ENCODE measurements around the gene TMEM131L.
"Not testable (repeated sequence)": the region's sequence is repeated elsewhere in the genome, so short reads cannot be mapped to it uniquely, and the experiment has no call there.

TMEM131L gene

GRCh38 chr4:153507310-153508073 lies 41.3 kb downstream of the TMEM131L start:
- no peak overlapping the region for H3K4me3 ChIP-seq
- TF ChIP-seq CTCF (IDR thresholded peaks at IDR 0.05) = no peak
- no peaks in the 10 kb centered on the region for H3K9me3 ChIP-seq
- no peaks in the 10 kb centered on the region for H3K27me3 ChIP-seq
- intact Hi-C loops (cut with DNase I; ENCODE audit: low total_unique reads) = no loop called here
- no peaks in the 10 kb centered on the region for H3K36me3 ChIP-seq
- peak overlapping the region; percentile 64 to 85 for H3K27ac ChIP-seq
- no peak for DNase-seq
- H3K4me1 ChIP-seq = peaks cover 0 to 97% (median 26%) of the 10 kb centered on the region in 4 donors

- H3K36me3 ChIP-seq; intact Hi-C loops (cut with DNase I; ENCODE audit: low total_unique reads); H3K4me3 ChIP-seq; DNase-seq; H3K27me3 ChIP-seq; H3K9me3 ChIP-seq: not testable (repeated sequence)
- peak overlapping the region; percentile 64 to 85 for H3K27ac ChIP-seq
- peaks cover 0 to 97% (median 35%) of the 10 kb centered on the region in 4 donors for H3K4me1 ChIP-seq
Measured at GRCh38 chr4:153509212-153509611, 43.1 kb downstream of the TMEM131L start.

GRCh38 chr4:153509724-153510123 lies 43.6 kb downstream of the TMEM131L start:
- no peaks in the 10 kb centered on the region for H3K36me3 ChIP-seq
- no peaks in the 10 kb centered on the region for H3K9me3 ChIP-seq
- no peak for TF ChIP-seq CTCF (IDR thresholded peaks at IDR 0.05)
- peaks cover 0 to 98% (median 40%) of the 10 kb centered on the region in 4 donors for H3K4me1 ChIP-seq
- no peaks in the 10 kb centered on the region for H3K27me3 ChIP-seq
- DNase-seq = no peak
- no peak overlapping the region for H3K4me3 ChIP-seq
- peak overlapping the region; percentile 64 to 85 for H3K27ac ChIP-seq
- intact Hi-C loops (cut with DNase I; ENCODE audit: low total_unique reads) = no loop called here

GRCh38 chr4:153510252-153511001 lies 44.3 kb downstream of the TMEM131L start:
- H3K9me3 ChIP-seq = no peaks in the 10 kb centered on the region
- H3K4me3 ChIP-seq = no peak overlapping the region
- TF ChIP-seq CTCF (IDR thresholded peaks at IDR 0.05) = no peak
- no peaks in the 10 kb centered on the region for H3K27me3 ChIP-seq
- intact Hi-C loops (cut with DNase I; ENCODE audit: low total_unique reads) = no loop called here
- H3K36me3 ChIP-seq = no peaks in the 10 kb centered on the region
- no peak for DNase-seq
- H3K4me1 ChIP-seq = peaks cover 0 to 98% (median 46%) of the 10 kb centered on the region in 4 donors
- peak overlapping the region; percentile 18 to 85 for H3K27ac ChIP-seq

GRCh38 chr4:153511104-153511503 lies 44.9 kb downstream of the TMEM131L start:
- H3K4me1 ChIP-seq = peaks cover 0 to 98% (median 46%) of the 10 kb centered on the region in 4 donors
- H3K27ac ChIP-seq = peak overlapping the region; percentile 18 to 85
- no peak for TF ChIP-seq CTCF (IDR thresholded peaks at IDR 0.05)
- no peaks in the 10 kb centered on the region for H3K9me3 ChIP-seq
- H3K36me3 ChIP-seq = no peaks in the 10 kb centered on the region
- no peak overlapping the region for H3K4me3 ChIP-seq
- intact Hi-C loops (cut with DNase I; ENCODE audit: low total_unique reads) = no loop called here
- DNase-seq = no peak
- H3K27me3 ChIP-seq = no peaks in the 10 kb centered on the region
